ENCODE data around the gene KIAA1958.

The KIAA1958 gene

DNA sequence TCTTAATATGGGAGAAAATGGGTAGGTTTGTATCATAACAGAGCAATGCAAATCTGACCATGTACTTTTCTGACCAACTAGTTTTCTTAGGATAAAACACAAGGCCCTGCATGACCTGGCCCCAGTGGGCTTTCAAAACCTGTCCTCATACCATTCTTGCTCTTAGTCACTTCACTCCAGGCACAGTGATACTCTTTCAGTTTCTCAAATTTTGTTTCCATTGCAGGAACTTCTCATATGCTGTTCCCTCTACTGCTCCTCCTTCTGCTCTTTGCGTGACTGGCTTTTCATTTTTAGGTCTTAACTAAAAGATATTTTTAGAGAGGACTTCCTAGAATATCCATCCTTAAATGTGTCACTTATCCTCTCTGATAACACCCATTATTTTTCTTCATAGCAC is 118.9 kb downstream of the KIAA1958 start:
- no peak for DNase-seq (ENCODE audit: low spot score)

- no peak for DNase-seq (ENCODE audit: low spot score)
These were observed 119.5 kb downstream of the KIAA1958 start for GRCh38 chr9:112605963-112606699.

DNA sequence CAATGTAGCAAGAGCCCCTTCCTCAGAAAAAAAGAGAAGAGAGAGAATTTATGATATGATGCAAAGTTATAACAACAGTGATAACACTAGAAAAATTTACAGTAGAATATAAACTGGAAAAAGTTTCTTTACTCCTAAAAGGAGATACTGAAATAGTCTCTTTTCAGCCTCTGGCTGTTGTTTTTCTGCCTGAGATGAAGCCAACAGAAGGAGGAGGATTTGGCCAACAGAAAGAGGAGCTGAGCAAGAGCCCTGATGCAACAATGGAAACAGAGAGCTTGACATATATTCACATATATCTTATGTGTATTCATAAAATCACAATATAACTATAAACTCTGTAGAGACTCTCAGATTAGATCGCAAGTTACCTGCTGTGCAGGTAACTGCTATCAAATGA is 122.2 kb downstream of the KIAA1958 start:
- DNase-seq (ENCODE audit: low spot score), result no peak

DNA sequence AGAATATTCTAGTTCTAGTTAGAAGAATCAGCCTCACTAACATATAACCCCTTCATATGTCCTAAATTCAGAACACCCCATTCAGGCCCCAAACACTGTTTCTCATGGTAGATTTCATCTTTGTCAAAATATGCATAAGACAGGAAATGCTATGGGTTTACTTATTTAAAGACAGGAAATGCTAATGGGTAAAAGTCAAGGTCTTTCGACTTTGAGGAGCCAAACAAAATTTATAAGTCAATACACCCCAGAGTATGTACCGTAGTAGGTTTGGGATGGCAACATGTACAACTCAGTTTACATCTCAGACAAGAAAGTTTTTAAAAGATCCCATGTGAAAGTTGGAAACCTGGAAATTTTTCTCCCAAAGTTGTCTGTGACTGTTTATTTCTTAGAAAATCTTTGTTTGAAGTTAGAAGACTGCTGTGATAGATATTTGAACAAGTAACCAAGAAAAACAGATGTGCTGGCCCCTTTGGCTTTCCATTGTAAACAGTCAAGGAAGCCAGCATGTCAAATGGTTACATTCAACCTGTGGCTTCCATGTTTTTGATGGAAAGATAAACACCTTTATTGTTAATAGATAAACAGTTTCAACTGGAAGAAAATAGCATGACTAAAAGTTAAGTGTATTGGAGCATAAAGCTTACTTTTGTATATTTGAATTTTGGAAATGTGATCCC is 129.1 kb downstream of the KIAA1958 start:
- DNase-seq (ENCODE audit: low spot score), result no peak

- DNase-seq (ENCODE audit: low spot score), result no peak
These were observed 130.7 kb downstream of the KIAA1958 start for GRCh38 chr9:112617371-112617770.

GRCh38 chr9:112618385-112619009 is 131.9 kb downstream of the KIAA1958 start:
- DNase-seq (ENCODE audit: low spot score), result no peak

DNA sequence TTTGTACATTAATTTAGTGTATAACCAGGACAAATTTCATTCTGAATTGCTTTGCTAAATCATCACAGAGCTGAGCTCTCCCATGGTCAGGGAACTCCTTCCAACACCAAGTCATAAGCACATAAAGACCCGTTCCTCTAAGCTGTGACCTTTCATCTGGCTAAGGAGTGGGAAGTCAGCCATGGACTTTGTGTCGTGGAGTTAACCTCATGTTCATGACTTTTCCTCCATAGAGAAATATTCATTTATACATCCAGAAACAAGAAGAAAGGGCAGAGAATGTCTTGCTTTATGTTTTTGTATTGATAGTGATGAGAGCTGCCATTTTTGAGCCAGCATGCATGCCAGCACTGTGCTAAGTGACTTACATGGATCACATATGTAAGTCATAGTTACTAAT is 133.8 kb downstream of the KIAA1958 start:
- no peak for DNase-seq (ENCODE audit: low spot score)

GRCh38 chr9:112621018-112621655 is 134.5 kb downstream of the KIAA1958 start:
- peak; percentile 24 for DNase-seq (ENCODE audit: low spot score)

GRCh38 chr9:112623198-112623597 is 136.6 kb downstream of the KIAA1958 start:
- DNase-seq (ENCODE audit: low spot score), result no peak

GRCh38 chr9:112624711-112625707 is 138.4 kb downstream of the KIAA1958 start:
- no peak for DNase-seq (ENCODE audit: low spot score)

DNA sequence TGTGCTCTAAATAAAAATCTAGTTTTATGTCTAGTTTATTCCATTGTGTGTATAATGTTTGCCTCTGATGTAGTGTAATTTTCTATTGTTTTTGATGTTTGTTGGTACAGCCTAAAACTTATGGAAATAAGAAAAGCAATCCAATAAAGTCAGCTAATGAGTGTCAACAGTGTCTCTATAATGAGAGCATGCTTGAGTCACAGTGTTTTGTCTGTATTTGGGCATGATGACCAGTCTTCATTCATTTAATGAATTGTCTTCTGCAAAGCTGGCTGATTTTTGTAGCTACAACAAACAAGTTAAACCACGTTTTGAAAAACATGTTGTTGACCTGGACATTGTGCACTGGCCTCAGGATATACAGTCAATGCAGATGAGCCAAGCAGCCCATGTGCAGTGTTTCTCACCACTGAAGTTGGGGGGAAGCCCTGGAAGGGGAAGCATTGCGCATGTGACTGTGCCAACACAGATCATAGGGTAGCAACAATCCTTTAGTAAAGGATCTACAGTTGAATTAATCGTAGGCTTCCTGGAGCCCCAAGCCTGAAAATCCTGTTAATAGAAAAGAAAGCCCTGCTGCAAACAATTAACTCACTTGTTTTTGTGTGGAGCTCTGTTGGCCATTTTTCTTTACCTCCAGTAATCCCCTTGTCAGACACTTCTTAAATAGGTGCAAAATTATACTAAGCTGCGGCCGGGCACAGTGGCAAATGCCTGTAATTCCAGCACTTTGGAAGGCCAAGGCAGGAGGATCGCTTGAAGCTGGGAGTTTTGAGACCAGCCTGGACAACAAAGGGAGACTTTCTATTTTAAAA is 143.3 kb downstream of the KIAA1958 start:
- DNase-seq (ENCODE audit: low spot score), result peak; percentile 17

DNA sequence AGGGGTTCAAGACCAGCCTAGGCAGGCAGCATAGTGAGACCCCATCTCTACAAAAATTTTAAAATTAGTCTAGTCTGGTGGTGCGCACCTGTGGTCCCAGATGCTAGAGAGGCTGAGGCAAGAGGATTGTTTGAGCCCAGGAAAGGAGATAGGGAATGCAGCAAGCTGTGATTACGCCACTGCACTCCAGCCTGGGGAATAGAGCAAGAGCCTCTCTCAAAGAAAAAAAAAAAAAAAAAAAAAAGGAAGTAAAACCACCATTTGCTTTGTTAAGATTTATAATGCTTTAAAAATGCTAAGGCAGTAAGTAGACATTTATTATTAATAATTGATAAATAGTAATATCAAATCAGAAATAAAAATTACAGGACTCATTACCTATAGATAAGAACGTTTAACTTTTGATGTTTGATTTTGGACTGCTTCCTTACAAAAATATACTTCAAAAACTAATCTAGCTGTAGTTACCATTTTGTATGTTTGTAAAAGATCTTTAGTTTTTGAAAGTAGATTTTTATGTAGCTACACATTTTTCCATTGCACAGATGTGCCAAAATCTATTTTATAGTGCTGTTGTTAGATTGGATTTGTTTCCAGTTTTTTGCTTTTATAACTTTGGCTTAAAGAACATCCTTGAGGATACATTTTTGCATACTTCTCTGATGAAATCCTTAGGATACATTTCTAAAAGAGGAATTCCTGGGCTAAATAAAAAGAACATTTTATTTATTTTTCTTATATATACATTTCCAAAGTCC is 144.9 kb downstream of the KIAA1958 start:
- no peak for DNase-seq (ENCODE audit: low spot score)

- DNase-seq (ENCODE audit: low spot score), result no peak
These were observed 153.7 kb downstream of the KIAA1958 start for GRCh38 chr9:112640311-112640710.

GRCh38 chr9:112642126-112642525 is 155.5 kb downstream of the KIAA1958 start:
- DNase-seq (ENCODE audit: low spot score), result no peak

GRCh38 chr9:112647596-112647995 is 161.0 kb downstream of the KIAA1958 start:
- no peak for DNase-seq (ENCODE audit: low spot score)

DNA sequence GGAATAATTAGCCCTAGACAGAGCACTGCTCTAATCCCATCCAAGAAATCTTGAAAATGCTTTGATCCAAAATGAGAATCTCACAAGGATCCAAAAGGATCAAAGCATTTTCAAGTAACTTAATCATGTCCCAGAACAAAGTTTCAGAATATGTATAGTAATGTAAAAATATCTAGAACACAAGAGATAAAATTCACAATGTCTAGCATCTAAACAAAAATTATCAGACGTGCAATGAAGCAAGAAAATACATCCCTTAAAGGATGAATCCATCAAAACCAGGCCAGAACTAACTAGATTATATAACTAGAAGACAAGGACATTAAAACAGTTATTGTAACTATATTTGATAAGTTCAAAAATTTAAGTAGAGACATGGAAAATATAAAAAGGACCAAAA is 162.0 kb downstream of the KIAA1958 start:
- no peak for DNase-seq (ENCODE audit: low spot score)

DNA sequence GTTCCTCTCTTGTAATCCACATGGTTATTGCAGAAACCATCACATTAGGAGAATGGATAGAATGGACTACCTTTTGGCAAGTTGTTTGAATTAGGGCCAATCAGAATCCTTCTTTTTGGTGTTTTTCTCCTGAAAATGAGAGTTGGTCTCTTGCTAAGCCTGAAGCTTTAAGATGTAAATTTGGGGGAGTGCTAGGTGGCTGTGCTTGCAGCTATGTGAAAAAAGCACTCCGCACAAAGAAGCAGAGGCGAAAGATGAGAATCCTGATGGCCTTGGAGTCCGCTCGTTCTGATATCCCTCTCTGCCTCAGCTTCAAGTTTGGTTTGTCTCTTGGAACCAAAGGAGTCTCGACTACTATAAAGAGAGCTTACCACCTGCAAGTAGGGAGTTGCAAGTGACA is 167.7 kb downstream of the KIAA1958 start:
- no peak for DNase-seq (ENCODE audit: low spot score)

- DNase-seq (ENCODE audit: low spot score), result no peak
These were observed 169.0 kb downstream of the KIAA1958 start for GRCh38 chr9:112655668-112656067.

DNA sequence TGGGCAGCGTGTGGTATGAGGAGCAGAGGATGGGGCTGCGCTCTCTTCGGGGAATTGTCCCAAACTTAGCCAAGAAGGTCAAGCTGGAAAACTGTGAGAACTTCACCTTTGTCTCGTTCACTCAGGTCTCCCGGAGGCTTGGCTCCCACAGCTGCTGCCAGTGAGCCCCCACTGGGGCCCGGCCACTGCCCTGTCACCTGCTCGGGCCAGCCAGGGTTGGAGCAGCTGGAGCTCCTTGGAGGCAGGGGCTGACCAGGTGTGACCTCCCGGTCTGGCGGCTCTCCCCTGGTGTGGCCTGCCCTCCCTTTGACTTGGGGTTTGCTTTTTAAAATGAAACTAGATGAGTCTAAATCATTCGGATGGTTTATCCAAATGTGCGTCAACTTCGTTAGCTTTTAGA is 173.3 kb downstream of the KIAA1958 start:
- no peak for DNase-seq (ENCODE audit: low spot score)

DNA sequence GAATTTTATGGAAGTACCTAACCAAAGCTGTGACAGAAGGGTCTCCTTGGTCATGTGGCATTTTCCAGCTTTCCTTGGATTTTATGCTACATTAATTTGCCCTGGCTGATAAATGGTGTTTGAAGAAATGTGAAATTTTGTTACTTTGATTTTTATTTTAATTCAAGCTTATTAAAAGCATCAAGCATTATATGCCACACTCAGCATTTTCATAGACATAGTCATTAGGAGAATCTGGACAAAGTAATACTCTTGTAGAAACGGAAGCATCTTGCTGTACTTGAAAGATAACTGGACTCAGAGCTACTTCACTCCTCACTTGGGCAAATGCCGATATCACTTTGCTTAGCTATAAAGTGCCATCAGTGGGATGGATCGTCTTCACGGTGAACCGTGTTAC is 177.1 kb downstream of the KIAA1958 start:
- no peak for DNase-seq (ENCODE audit: low spot score)
